GM11168 (cell line): Measurements from ENCODE around the gene KIR2DL1.
"Not testable (repeated sequence)": the region's sequence is repeated elsewhere in the genome, so short reads cannot be mapped to it uniquely, and the experiment has no call there.

Experiments
- in situ Hi-C: fragments of 300-500 bp; cut with MboI; formaldehyde crosslinking; loops from one replicate; pipeline ENCODE4 v1.12.0; 2022; ENCODE audit warnings: low sequenced_read_pairs; ENCODE audit not compliant: unreplicated experiment

The KIR2DL1 gene

GRCh38 chr19:54814571-54814970, 45.0 kb downstream of the KIR2DL1 start:
- in situ Hi-C loops = not testable (repeated sequence)

- in situ Hi-C loops = not testable (repeated sequence)
Observed at GRCh38 chr19:54816251-54816650, 46.7 kb downstream of the KIR2DL1 start, which contains the start of gene KIR3DL1. Gene KIR3DL1, plus strand, starts transcription at chr19:54816468.

GRCh38 chr19:54817670-54818536, 48.3 kb downstream of the KIR2DL1 start:
- in situ Hi-C loops = no loop called here

- in situ Hi-C loops = not testable (repeated sequence)
Observed at GRCh38 chr19:54824416-54824815, 54.8 kb downstream of the KIR2DL1 start.

GRCh38 chr19:54825326-54825725, 55.7 kb downstream of the KIR2DL1 start:
- in situ Hi-C loops = loop anchor here (25.0 kb wide), 1 partner anchor 88 kb away; the partner anchor contains the start of gene KIR2DL3

GRCh38 chr19:54828064-54828463, 58.5 kb downstream of the KIR2DL1 start:
- in situ Hi-C loops = loop anchor here (25.0 kb wide), 1 partner anchor 91 kb away; the partner anchor contains the start of gene KIR2DL3

GRCh38 chr19:54832496-54832895, 62.9 kb downstream of the KIR2DL1 start, which contains the start of gene KIR2DS4:
Gene KIR2DS4, plus strand, starts transcription at chr19:54832676.
- in situ Hi-C loops = loop anchor here (25.0 kb wide), 1 partner anchor 95 kb away; the partner anchor contains the start of gene KIR2DL3
